NCI-H187 treated with DMSO at 0.1 percent for 48 hours (cell line): ENCODE data around the gene RNPEPL1.
A peak's percentile ranks its signal among the peaks of the same experiment; 100 is the strongest.
"Not testable (repeated sequence)": the region's sequence is repeated elsewhere in the genome, so short reads cannot be mapped to it uniquely, and the experiment has no call there.

Experiments used
- DNase-seq: peaks from one replicate; lab custom pipeline; 2025; lab: John Stamatoyannopoulos, UW

The RNPEPL1 gene

GRCh38 chr2:240604939-240605716, 36.8 kb downstream of the RNPEPL1 start:
- no peak for DNase-seq

DNA sequence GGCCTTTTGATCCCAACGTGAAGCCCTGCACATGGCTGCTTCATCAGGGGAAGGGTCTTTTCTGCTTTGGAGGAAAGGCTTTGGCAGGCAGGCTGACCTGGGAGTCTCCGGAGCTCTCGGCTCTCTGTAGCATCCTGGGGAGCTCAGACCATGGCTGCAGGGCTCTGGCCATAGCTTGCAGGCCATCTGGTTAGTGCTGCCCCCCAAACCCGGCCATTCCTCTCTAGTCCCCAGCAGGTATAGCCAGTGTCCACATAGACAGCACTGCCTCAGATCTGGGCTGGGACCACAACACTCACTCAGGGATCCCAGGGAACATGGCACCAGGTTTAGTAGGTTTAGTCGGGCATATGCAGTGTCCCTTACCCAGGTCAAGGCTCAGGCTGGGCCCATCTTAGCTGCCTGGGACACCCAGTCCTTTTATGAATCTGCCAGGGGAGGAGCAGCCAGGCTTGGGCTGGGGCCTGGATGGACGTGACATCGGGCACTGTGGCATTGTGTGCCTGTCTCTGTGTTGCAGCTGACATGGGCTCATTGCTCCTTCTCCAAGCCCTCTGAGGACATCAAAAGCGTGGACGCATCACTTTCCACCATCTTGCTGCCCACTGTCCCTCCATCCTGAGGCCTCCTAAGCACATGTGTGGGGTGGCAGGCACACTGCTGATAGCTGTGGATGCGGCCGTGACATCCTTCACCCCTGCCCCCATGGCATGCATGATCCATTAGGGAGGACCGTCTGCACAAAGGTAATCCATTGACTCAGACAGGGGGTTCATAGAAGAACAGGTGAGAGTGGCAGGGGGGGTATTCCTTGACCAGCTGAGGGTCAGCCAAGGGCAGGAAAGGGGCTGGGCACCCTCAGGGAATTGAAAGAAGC, 37.8 kb downstream of the RNPEPL1 start:
- DNase-seq = no peak

- no peak for DNase-seq
Observed at GRCh38 chr2:240611601-240612210, 43.4 kb downstream of the RNPEPL1 start.

DNA sequence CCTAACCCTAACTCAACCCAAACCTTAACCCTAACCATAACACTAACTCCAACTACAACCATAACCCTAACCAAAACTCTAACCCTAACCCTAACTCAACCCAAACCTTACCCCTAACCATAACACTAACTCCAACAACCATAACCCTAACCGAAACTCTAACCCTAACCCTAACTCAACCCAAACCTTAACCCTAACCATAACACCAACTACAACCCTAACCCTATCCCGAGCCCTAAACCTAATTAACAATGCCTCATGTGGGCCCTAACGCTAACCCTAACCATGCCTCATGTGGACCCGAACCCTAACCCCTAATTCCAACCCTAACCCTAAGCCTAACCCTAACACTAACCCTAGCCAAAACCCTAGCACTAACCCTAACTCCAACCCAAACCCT, 45.5 kb downstream of the RNPEPL1 start:
- DNase-seq = no peak

GRCh38 chr2:240614391-240614790, 46.1 kb downstream of the RNPEPL1 start:
- no peak for DNase-seq

- no peak for DNase-seq
Observed at GRCh38 chr2:240615396-240615795, 47.1 kb downstream of the RNPEPL1 start.

GRCh38 chr2:240615820-240616547, 47.7 kb downstream of the RNPEPL1 start:
- no peak for DNase-seq

GRCh38 chr2:240616860-240617666, 48.8 kb downstream of the RNPEPL1 start:
- DNase-seq = not testable (repeated sequence)

- peak; percentile 0 for DNase-seq
Observed at GRCh38 chr2:240618776-240619175, 50.5 kb downstream of the RNPEPL1 start.

GRCh38 chr2:240619506-240620148, 51.3 kb downstream of the RNPEPL1 start:
- DNase-seq = no peak

- no peak for DNase-seq
Observed at GRCh38 chr2:240620149-240620731, 52.0 kb downstream of the RNPEPL1 start.

- no peak for DNase-seq
Observed at GRCh38 chr2:240620859-240621258, 52.6 kb downstream of the RNPEPL1 start.

DNA sequence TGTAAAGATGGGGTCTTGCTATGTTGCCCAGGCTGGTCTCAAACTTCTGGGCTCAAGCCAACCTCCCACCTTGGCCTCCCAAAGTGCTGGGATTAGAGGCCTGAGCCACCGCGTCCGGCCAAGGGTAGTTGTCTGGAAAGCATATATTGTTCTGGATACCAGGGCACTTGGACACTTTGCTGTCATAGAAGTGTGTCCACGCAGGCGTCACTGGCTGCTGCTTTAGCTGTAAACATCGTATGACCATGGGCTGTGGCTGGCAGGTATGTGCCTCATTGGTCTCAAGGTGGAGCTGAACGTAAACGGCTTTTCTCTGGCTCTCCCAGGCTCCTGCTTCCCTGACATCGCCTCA, 53.8 kb downstream of the RNPEPL1 start:
- DNase-seq = no peak

- no peak for DNase-seq
Observed at GRCh38 chr2:240622531-240623235, 54.4 kb downstream of the RNPEPL1 start.

- DNase-seq = no peak
Observed at GRCh38 chr2:240623531-240624010, 55.3 kb downstream of the RNPEPL1 start.

DNA sequence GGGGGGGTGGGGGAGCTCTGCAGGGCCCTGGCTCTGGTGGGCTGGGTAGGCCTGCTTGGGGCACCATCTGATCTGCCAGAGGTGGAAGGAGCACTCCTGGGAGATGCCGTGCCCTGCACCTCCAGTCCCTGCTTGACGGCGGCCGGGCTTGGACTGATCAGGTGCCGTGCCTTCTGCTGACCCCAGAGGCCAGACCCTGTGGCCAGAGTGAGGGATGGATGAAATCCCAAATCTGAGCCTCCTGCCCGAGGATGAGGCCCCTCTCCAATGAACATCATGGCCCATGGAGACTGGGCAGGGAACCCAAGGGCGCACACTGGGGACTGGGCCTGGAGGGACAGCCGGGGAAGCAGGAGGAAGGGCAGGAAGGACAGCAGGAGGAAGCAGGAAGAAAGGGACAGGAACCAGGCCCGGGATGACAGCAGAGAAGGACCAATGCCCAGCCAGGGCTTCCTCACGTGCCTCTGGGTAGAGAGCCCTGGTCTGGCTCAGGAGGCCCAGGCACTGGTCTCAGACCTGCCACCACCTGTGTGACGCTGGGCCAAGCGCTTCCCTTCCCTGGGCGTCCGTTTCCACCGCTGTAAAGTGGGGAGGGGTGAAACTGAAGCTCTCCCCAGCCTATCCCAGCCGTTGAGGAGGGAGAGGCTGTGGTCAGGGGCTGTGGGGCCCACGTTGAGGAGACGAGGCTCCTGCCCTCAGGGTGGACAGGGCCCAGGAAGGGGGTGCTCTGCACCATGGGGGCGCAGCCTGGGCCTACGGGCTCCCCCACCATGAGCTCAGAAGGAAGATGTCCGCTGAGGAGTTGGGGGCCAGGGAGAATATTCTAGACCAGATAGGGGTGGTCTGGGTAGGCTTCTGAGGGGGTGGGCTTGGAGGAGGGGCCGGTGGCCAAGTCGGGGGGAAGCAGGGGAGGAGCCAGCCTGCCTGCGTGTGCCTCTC, 56.0 kb downstream of the RNPEPL1 start:
- DNase-seq = no peak

- no peak for DNase-seq
Observed at GRCh38 chr2:240624950-240625621, 56.8 kb downstream of the RNPEPL1 start, which contains the start of gene GPR35. Gene GPR35 (plus strand): TSS chr2:240625480. CDS start chr2:240629953, 4,473 bp downstream.
